ENCODE results near the gene TNNC2.

- TF ChIP-seq CTCF (conservative IDR thresholded peaks at IDR 0.05) = no peak
- TF ChIP-seq EZH2 (IDR thresholded peaks at IDR 0.05; ENCODE audit: low read depth) = no peak
These were observed 30.2 kb upstream of the TNNC2 start, which contains the start of the genes ACOT8 and ZSWIM3 for GRCh38 chr20:45857114-45857881.
